ENCODE measurements around the gene ERG. TPM values are rescaled to one million over a fixed set of nuclear protein-coding genes. Genes with fewer than 3 reads are reported as not detected.

ERG gene
- total RNA-seq, 2 experiments from 2014 or later, result not detected

GRCh38 chr21:38440746-38441145 lies 57.5 kb downstream of the ERG start:
- H3K4me2 ChIP-seq (ENCODE audit: low read length), result no peak overlapping the region
- H4K20me1 ChIP-seq (ENCODE audit: insufficient read depth, low read length), result no peaks in the 10 kb centered on the region
- no peaks in the 10 kb centered on the region for H3K9me2 ChIP-seq (ENCODE audit: insufficient read depth, low read length)
- TF ChIP-seq EZH2phosphoT487 (IDR thresholded peaks at IDR 0.05; ENCODE audit: borderline replicate concordance, low read depth, low read length) (no peak), CTCF (conservative IDR thresholded peaks at IDR 0.05; ENCODE audit: low read length) (no peak)
- no TSS peak for BruUV-seq (replicated peaks)
- no peak for DNase-seq (ENCODE audit: low spot score)
- no peak overlapping the region for H3K27ac ChIP-seq (ENCODE audit: low read depth, low read length, poor library complexity, severe bottlenecking)
- no peaks in the 10 kb centered on the region for H3K36me3 ChIP-seq (ENCODE audit: insufficient read depth, low read length)
- no peaks in the 10 kb centered on the region for H3K79me2 ChIP-seq (ENCODE audit: insufficient read depth, low read depth, low read length)
- no peak overlapping the region for H3K4me3 ChIP-seq (ENCODE audit: low read depth, low read length, poor library complexity, severe bottlenecking)
- ChIA-PET CTCF (ENCODE audit: unreplicated experiment) (no interaction called here), POLR2A (interaction anchor here (1.0 kb wide), 1 partner anchor 9 kb away, joined by 4 read pairs; no protein-coding TSS in a partner anchor)
- H3K9me3 ChIP-seq (ENCODE audit: low read length), result no peaks in the 10 kb centered on the region
- H3K4me1 ChIP-seq (ENCODE audit: insufficient read depth, low read length, poor library complexity, severe bottlenecking), result no peaks in the 10 kb centered on the region
- intact Hi-C loops (cut with micrococcal nuclease; ENCODE audit: unreplicated experiment), result no loop called here
- H2AFZ ChIP-seq (ENCODE audit: low read length), result no peak overlapping the region

- H3K4me3 ChIP-seq (ENCODE audit: low read depth, low read length, poor library complexity, severe bottlenecking), result no peak overlapping the region
- H2AFZ ChIP-seq (ENCODE audit: low read length), result no peak overlapping the region
- POLR2A ChIA-PET, result interaction anchor here (1.0 kb wide), 1 partner anchor 8 kb away, joined by 4 read pairs; no protein-coding TSS in a partner anchor
- no peaks in the 10 kb centered on the region for H3K36me3 ChIP-seq (ENCODE audit: insufficient read depth, low read length)
- no peak overlapping the region for H3K4me2 ChIP-seq (ENCODE audit: low read length)
- DNase-seq (ENCODE audit: low spot score), result no peak
- no peak for TF ChIP-seq EZH2phosphoT487 (IDR thresholded peaks at IDR 0.05; ENCODE audit: borderline replicate concordance, low read depth, low read length)
- no peak for TF ChIP-seq CTCF (conservative IDR thresholded peaks at IDR 0.05; ENCODE audit: low read length)
- no peaks in the 10 kb centered on the region for H3K79me2 ChIP-seq (ENCODE audit: insufficient read depth, low read depth, low read length)
- no peaks in the 10 kb centered on the region for H3K9me3 ChIP-seq (ENCODE audit: low read length)
- no TSS peak for BruUV-seq (replicated peaks)
- no peaks in the 10 kb centered on the region for H3K4me1 ChIP-seq (ENCODE audit: insufficient read depth, low read length, poor library complexity, severe bottlenecking)
- intact Hi-C loops (cut with micrococcal nuclease; ENCODE audit: unreplicated experiment), result no loop called here
- no peak overlapping the region for H3K27ac ChIP-seq (ENCODE audit: low read depth, low read length, poor library complexity, severe bottlenecking)
- H3K9me2 ChIP-seq (ENCODE audit: insufficient read depth, low read length), result no peaks in the 10 kb centered on the region
- CTCF ChIA-PET (ENCODE audit: unreplicated experiment), result no interaction called here
- H4K20me1 ChIP-seq (ENCODE audit: insufficient read depth, low read length), result no peaks in the 10 kb centered on the region
Measured at GRCh38 chr21:38439957-38440356, 58.3 kb downstream of the ERG start.

DNA sequence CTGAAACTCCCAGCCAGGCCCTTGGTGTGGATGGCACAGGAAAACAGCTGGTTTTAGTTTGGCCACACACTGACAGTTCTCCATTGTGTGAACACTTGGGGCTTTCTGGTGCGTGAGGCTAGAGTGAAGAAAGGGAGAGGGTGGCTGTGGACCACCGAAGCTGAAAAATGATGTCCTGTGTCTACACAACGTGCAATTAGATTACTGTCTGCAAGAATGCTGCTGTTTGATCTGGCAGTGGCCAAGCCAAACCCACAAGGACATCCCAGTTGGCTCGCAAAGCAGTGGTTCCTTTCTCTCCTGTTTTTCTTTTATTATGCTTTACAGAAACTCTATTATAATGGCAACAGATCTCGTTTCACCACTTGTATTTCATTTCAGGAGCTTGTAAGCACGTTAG lies 58.9 kb downstream of the ERG start:
- Histone ChIP-seq H3K9me3 (ENCODE audit: low read length) (no peaks in the 10 kb centered on the region), H3K4me2 (ENCODE audit: low read length) (no peak overlapping the region), H3K4me1 (ENCODE audit: insufficient read depth, low read length, poor library complexity, severe bottlenecking) (no peaks in the 10 kb centered on the region), H2AFZ (ENCODE audit: low read length) (no peak overlapping the region), H3K36me3 (ENCODE audit: insufficient read depth, low read length) (no peaks in the 10 kb centered on the region), H3K27ac (ENCODE audit: low read depth, low read length, poor library complexity, severe bottlenecking) (no peak overlapping the region), H3K9me2 (ENCODE audit: insufficient read depth, low read length) (no peaks in the 10 kb centered on the region), H3K4me3 (ENCODE audit: low read depth, low read length, poor library complexity, severe bottlenecking) (no peak overlapping the region), H3K79me2 (ENCODE audit: insufficient read depth, low read depth, low read length) (no peaks in the 10 kb centered on the region), H4K20me1 (ENCODE audit: insufficient read depth, low read length) (no peaks in the 10 kb centered on the region)
- intact Hi-C loops (cut with micrococcal nuclease; ENCODE audit: unreplicated experiment), result no loop called here
- no peak for TF ChIP-seq CTCF (conservative IDR thresholded peaks at IDR 0.05; ENCODE audit: low read length)
- TF ChIP-seq EZH2phosphoT487 (IDR thresholded peaks at IDR 0.05; ENCODE audit: borderline replicate concordance, low read depth, low read length), result no peak
- POLR2A ChIA-PET, result interaction anchor here (0.5 to 1.0 kb wide), 3 partner anchors 8 to 1066 kb away, joined by 3 to 4 read pairs (median 3); no protein-coding TSS in a partner anchor
- no peak for DNase-seq (ENCODE audit: low spot score)
- CTCF ChIA-PET (ENCODE audit: unreplicated experiment), result no interaction called here
- BruUV-seq (replicated peaks), result no TSS peak

Measured in OCI-LY7 (cell line).